ENCODE results near the gene AGPAT4.
"Not testable (repeated sequence)": the region's sequence is repeated elsewhere in the genome, so short reads cannot be mapped to it uniquely, and the experiment has no call there.

AGPAT4 gene

GRCh38 chr6:161226009-161226964 lies 47.6 kb downstream of the AGPAT4 start:
- no peak for DNase-seq

- DNase-seq, result no peak
These were observed 48.2 kb downstream of the AGPAT4 start for GRCh38 chr6:161225681-161226008.

GRCh38 chr6:161224951-161225680 lies 48.7 kb downstream of the AGPAT4 start:
- DNase-seq, result not testable (repeated sequence)

- no peak for DNase-seq
These were observed 50.2 kb downstream of the AGPAT4 start for GRCh38 chr6:161223646-161224045.

GRCh38 chr6:161222706-161223234 lies 51.1 kb downstream of the AGPAT4 start:
- no peak for DNase-seq

GRCh38 chr6:161220346-161220745 lies 53.5 kb downstream of the AGPAT4 start:
- no peak for DNase-seq

- no peak for DNase-seq
These were observed 54.2 kb downstream of the AGPAT4 start for GRCh38 chr6:161219680-161220079.

GRCh38 chr6:161218222-161218621 lies 55.6 kb downstream of the AGPAT4 start:
- DNase-seq, result no peak

- no peak for DNase-seq
These were observed 56.2 kb downstream of the AGPAT4 start for GRCh38 chr6:161217628-161218027.

GRCh38 chr6:161216616-161217205 lies 57.1 kb downstream of the AGPAT4 start:
- no peak for DNase-seq

GRCh38 chr6:161215876-161216615 lies 57.8 kb downstream of the AGPAT4 start:
- no peak for DNase-seq

- DNase-seq, result no peak
These were observed 58.7 kb downstream of the AGPAT4 start for GRCh38 chr6:161215193-161215592.

- DNase-seq, result no peak
These were observed 59.1 kb downstream of the AGPAT4 start for GRCh38 chr6:161214722-161215121.

- no peak for DNase-seq
These were observed 61.0 kb downstream of the AGPAT4 start for GRCh38 chr6:161212902-161213301.

- DNase-seq, result no peak
These were observed 62.4 kb downstream of the AGPAT4 start for GRCh38 chr6:161211380-161212035.

- DNase-seq, result no peak
These were observed 63.0 kb downstream of the AGPAT4 start for GRCh38 chr6:161210857-161211256.

- DNase-seq, result no peak
These were observed 66.7 kb downstream of the AGPAT4 start for GRCh38 chr6:161207200-161207599.

- DNase-seq, result no peak
These were observed 68.8 kb downstream of the AGPAT4 start for GRCh38 chr6:161204866-161205557.

- DNase-seq, result no peak
These were observed 73.1 kb downstream of the AGPAT4 start for GRCh38 chr6:161200610-161201370.

GRCh38 chr6:161199850-161200249 lies 74.0 kb downstream of the AGPAT4 start:
- no peak for DNase-seq

All from activated CD4-positive, alpha-beta T cell treated with anti-CD3 and anti-CD28 coated beads, Interleukin-2, amount 50 U/mL, for 4 hours (primary cell).